Superior temporal gyrus (tissue), 1 donor: ENCODE measurements around the gene MYO1B.

ENCODE experiments used
- DNase-seq: peaks from one replicate; pipeline ENCODE4 v3.0.0-alpha.2; 2016; ENCODE audit errors: extremely low spot score

The MYO1B gene

DNA sequence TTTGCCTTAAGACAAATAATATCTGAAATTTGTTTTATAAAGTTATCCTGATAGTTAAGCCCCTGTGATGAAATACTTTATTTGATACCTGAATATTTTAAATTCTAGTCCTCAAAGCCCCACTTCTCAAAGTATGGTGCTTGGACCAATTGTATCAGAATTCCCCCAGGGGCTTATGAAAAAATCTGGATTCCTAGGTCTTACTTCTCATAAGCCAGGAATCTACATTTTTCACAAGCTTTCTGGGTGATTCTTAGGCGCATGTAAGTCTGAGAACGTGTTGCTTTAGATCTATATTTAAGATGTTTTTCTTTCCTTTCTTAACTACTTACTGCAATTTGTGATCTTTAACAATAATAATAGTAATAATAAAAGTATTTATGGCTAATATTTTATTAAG is 53.1 kb downstream of the MYO1B start:
- no peak for DNase-seq

DNA sequence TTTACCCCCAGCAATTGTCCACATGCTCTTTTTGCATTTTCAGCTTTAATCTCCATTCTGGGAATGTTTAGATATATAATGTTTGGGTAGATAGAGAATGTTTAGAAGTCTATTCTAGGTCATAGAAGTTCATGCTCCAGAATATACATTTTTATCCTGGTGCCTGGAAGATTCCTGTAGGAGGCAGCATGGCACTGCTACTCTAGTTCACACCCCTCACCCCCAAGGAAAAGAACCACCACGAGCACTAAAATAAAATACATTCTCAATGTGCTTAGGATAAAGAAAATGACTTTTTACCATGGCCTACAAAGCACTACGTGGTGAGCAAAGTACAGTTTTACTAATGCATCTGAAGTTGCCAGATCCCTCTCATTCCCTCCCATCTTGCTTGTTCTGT is 53.8 kb downstream of the MYO1B start:
- DNase-seq: no peak

DNA sequence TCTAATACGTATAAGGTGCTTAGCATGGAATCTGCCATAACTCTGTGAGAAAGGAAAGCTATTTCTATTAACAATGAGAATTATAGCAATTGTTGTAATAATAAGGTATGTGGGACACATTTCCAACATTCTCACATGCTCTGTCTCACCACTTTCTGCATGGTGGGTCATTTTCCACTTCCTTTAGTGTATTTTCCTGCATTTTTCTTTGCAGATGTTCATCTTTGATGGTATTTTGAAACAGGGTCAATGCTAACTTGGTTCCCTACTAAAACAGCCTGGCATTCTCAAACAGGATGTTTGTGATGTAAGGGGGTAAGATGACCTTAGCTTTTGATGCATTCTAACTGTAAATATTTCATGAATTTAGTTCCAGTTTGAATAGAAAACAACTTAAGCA is 54.7 kb downstream of the MYO1B start:
- no peak for DNase-seq

DNA sequence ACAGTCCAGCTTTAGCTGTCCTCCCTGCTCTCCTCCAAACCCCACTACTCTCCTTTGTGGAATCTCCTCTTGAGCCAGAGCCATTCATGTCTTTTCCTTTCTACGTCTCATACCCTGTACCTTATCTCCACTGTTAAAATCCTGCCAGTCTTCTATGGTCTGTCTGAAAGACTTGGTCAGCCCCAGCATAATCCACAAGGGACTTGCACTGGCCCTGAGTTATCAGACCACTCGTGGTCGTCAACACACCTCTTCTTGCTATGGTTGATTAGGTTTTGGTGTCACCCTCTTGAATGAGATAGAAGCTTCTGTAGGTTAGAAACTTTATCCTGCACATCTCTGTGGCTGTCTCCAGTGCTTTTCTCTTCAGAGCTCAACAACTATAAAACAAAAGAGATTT is 56.8 kb downstream of the MYO1B start:
- DNase-seq: no peak

DNA sequence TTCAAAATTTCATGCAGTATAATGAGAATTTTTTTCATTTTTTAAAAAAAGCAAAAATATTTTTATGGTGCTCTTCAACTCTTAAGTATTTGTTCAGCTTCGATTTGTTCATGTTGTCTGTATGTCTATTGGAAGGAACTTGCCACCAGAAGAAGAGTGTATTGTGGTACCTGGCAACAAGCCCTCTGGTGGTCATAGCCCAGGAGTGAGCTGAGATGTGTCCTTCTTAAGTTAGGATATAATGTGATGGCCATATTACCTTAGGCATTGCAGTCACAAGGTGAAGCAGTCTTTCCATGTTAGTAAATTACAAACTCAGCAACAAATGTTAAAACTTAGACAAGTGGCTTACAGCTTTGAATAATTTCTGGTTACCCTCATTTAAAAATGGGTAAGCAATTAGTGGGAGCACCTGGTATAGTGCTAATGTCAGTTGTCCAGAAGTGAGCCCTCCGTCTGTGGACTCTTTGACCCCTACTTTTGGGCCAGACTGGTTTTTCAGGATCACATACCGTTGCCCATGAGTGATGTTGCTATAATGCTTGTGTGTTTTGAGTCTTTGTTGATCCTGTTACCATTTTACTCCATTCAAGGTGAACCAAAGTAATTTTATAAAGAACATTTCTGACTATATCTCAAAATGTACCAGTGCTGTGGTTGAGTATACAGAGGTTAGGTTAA is 57.4 kb downstream of the MYO1B start:
- no peak for DNase-seq

DNA sequence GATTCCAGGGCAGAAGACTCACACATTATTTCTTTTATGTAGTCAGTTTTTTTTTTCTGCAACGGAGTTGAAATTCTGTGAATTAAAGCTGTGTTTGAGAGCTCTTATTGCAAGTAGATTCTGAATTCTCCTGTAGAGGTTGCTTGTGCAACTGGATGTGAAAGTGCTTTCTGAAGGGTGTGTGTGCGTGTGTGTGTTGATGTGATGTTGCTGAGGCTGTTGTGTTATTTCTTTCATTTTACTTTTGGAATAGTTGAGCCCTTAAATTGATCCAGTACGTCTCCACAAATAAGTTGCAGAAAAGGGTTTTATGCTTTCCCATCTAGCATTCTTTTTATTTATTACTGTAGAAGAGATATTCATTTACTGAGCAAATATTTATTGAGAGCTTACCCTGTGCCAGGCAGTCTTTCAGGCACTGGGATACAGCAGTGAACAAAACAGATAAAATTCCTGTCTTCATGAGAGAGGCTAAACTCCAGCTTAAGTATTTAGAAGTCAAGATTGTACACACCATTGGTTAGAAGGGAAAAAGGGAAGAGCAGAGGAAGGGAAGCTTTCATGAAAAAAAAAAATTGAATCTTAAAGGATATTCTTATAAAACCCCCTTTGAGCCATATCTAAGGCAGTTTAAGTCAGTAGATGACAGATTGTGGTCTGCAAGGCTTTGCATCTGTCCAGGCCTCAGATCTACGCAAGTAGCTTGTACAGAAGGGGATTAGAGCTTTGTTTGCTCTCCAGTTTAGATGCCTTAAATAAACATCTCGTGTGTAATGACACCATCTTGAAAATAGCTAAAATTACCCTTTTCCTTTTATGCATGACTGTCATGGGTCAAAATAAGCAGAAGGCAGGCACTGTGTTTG is 58.2 kb downstream of the MYO1B start:
- no peak for DNase-seq

DNA sequence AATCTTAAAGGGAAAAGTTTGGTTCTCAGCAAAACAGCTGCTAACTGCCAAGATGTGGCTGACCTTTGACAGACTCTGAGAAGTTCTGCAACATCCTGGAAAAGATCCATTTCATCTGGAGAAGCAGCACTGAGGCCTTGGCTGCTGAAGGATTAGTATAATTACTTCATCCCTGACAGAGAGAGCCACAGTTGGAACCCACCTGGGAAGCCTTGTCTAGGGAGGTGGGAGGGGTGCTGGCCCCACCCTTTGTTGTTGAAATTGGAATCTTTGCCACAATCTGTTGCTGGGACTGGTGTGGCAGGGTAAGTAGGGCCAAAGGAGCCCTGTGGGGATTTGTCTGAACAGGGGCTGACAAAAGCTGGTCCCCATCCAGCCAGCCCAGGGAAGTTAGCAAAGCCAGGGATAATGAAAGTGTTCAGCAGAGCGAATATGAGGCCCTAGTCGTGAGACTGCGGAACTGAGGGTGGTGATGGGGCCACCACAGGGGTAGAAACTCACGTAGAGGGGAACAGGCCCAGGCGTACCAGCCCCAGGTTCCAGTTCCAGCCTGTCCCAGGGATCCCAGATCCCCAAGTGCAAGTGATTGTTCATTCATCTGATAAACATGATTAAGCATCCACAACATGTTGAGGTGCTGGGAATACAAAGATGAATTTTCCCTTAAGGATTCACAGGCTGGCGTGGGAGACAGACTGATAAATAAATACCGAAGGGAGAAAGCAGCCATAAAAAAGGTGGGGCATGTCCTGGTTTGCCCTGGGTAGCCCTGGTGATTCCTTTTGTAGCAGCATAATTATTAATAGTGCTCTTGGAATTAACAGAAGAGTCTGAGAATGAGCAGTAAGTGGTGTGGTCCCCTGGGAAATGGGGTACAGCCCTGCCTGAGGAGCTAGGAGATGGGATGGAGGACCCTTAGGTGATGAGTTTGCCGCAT is 60.0 kb downstream of the MYO1B start:
- no peak for DNase-seq

DNA sequence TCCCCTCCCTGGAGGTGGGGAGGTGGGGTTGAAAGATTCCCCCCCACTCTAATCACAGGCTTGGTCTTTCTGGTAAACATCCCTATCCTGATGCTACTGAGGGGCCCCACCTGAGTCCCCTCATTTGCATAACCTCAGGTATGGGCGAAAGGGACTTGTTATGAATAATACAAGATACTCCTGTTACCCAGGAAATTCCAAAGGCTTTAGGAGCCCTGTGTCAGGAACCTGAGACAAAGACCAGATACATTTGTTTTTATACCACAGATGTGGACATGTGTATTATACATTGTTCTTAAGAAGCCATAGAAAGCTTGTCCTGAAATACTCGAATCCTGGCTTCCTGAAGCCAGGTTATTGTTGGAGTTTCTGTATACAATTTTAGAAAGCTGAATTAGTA is 62.8 kb downstream of the MYO1B start:
- DNase-seq: no peak

DNA sequence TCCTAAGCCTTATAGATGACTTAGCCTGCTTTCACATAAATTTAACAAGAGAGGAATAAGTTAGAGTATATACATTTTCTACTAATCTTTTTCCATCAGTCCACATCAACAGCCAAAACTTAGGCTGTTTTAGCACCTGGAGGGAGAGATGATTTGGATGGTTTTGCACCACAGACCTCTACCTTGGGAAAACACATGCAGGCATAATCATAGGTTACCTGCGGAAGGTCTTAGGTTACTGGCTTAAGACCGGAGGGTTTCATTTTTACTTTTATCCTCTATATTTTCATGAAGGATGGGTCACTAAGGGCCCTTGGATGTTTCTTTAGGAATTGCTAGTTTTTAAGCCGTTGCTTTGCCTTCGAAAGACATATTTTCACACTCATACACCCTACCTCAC is 66.0 kb downstream of the MYO1B start:
- DNase-seq: no peak

DNA sequence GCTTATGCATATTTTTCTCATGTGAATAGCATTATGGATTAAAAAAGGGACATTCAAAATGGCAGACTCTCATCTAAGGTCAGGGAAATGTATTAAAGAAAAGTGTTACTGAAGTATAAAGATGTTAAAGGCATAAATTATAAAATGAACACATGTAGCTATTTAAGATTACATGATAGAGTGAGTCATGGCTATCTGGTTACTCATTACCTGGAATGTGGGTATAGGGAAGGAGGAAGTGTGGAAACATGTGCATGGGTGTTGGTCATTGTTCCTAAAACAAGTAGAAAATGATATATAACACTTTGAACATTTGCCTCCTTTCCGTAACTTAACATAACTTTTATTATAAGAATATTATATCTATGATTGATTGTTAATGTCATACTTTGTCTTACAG is 66.4 kb downstream of the MYO1B start:
- DNase-seq: no peak

DNA sequence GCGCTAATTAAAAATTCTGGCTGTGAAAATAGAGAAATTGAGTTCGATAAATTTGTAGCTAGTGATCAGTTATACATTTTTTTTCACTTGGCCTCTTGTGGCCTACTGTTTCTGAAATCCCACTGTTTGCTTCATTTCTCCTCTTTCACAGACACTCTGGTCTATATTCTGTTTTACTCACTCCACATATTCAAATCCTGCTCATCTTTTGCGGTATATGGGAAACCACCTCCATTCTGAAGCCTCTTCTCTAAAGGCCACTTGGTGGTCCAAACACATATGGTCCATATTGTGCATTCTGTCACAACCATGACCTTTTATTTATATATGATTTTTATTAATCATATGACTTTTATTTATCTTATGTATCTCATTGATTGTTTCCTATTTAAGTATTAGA is 67.0 kb downstream of the MYO1B start:
- no peak for DNase-seq

DNA sequence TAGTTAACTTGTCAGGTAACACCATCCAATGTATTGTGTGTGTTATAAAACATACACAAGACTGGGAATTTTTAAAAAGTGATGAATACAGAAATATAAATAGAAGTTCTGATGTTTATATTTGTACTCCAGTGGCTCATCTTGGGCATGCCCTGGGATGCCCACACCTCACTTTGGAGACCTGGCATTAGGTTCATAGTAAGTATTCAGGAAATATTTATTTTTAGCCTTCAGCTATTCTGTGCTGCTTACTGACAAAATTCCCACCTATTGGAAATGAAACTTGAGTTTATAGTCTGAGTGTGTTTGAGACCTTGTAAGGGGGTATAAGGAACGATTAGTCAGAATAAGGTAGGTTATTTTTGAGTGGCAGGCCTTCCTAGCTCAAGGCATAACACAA is 67.5 kb downstream of the MYO1B start:
- DNase-seq: no peak

DNA sequence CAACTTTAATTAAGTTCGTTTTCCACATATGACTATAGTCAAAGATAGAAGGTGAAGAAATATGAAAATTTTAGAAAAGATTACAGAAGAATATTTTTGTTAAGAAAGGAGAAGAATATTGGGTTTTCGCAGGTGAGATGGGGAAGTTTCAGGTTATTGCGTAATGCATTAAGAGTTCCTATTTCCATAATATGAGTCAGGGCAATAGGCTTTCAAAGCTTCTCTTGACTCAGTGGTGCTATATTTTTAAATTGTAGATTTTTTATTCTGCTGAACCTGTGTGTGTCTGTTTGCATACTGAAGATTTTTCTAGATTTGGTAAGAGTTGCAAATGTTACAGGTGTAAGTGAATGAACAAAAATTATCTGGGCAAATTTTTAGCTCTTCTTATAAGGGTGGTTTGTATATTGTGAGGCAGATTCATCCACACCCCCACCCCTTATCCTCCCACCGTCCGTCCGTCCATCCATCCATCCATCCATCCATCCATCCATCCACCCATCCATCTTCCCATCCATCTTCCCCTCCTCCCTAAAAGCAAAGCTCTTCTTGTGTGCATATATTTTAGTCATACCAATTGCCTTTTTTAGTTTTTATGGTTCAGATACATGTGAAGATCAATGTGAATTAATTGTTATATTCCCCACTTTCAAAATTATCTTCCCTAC is 69.6 kb downstream of the MYO1B start:
- DNase-seq: no peak

DNA sequence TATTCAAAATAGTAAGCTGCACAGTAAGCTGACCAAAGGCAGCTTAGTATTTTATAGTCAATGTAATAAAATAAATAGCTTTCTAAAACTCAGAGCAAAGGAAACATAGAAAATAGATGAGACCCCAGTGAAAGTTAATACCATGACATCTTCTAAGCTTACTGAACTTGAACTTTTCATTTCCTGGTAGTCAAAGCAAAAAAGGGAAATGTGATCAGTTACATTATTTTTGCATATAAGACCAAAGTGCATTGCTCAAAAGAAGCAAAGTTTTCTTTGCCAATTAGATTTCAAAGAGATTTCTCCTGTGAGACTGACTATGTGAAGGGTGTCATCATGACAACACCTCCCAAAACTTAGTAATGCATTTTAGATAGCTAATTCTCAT is 70.2 kb downstream of the MYO1B start:
- no peak for DNase-seq

DNA sequence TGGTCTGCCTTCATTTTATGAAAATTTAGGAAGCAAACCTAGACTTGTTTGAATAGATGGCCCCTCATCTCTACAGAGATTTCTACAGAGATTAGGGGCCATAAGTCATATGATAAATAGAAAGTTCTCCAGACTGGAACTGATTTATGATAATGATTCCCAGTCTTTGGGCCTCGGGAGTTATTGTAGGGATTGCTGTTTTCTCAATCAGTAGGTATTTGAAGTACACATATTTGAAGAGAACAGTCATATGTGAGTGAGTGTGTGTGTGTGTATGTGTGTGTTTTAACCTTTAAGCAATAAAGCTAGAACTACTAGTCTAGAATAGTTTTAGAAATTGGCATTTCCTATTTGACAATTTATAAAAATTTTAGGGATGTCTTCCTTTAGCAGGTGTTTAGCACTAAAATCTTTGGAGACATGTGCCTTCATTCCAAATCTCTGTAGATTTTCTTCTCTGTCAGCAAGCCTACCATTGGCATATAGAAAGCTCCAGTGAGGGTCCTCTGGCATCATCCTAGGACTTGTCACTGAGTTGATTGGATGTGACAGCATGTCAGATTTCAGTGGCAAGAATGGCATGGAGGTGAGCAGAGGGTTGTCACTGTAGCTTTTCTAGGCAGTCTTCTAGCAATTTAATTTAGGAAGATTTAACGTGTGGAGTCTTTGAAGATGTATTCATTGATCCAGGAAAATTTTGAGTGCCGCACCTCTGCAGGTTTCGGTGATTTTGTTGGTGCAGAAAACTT is 71.2 kb downstream of the MYO1B start:
- DNase-seq: no peak

DNA sequence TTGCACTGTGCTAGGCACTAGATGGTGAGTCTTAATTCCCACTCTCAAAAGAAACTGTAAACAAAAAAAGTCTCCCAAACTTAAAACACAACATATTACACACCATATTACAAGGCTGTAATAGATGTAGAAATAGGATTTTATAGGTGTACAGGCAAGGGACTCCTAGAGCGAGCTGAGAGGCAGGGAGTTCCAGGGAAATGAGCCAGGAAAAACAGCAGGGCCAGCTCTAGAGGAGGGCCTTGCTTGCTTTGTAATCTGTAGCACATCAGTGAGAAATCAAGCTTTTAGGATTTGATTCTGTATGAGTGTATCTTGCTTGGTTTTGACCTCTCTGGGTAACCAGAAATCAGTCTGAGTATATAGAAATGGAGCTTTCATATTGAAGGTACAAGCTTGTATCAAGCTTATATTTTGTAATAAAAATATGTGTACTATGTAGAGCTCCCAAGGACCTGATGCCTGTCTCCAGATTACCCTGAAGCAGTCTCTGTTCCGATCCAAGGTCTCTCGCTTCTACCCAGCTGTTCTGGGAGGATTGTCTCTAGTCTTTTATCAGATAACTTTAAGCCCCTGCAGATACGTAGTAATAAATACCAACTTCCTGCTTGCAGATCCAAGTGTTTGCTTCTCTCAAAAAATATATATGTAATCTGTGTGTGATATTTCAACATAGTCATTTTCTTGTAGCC is 73.0 kb downstream of the MYO1B start:
- DNase-seq: no peak

DNA sequence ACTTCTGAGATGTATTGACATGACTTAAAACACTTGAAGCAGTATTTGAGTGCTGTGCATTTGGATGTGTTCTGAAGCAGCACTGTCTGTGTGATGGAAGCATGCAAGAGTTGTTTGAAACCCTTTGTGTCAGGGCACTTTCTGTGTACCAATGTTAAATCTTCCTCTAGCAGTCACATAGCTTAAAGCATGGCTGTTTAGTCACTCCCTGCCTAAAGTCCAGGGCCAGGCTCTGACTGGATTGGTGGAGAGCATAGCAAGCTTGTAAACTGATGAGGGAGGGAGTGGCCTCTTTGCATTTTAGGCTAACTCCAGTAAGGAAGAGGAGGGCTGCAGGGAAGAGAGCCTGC is 73.5 kb downstream of the MYO1B start:
- peak; percentile 22 for DNase-seq

DNA sequence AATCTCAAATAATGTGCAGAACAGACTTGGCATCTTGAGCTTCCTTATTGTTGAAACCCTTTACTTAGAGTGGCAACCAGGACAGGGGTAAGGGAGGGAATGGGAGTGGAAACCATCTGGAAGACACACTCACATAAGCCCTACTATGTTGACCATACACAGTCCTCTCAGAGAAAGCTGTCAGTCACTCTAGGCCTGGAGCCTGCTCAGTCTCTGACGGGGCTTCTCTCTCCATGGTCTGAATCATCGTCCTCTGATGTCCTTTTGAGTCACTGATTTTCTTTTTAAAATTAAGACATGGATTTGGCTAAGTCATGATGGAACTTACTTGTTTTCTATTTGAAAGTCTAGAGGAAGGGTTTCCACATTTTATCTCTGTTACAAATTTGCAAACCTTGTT is 74.0 kb downstream of the MYO1B start:
- no peak for DNase-seq

DNA sequence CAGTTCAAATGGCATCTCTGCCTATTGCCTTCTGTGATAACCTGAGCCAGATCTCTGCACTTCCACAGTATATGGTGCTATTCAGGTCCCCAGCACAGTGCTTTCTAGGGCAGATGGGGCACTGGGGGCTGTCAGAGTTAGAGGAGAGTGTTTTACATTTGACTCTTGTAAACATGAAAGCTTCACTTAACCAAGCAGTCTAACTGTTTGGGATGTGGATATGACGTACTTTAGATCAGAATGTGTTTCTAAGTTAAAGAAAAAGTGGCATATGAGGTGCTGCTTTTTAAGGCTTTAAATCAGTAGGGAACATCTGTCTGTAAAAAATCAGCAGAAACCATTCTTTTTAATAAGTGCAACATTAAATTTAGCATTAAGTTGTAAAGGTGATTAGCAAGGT is 75.7 kb downstream of the MYO1B start:
- DNase-seq: no peak

DNA sequence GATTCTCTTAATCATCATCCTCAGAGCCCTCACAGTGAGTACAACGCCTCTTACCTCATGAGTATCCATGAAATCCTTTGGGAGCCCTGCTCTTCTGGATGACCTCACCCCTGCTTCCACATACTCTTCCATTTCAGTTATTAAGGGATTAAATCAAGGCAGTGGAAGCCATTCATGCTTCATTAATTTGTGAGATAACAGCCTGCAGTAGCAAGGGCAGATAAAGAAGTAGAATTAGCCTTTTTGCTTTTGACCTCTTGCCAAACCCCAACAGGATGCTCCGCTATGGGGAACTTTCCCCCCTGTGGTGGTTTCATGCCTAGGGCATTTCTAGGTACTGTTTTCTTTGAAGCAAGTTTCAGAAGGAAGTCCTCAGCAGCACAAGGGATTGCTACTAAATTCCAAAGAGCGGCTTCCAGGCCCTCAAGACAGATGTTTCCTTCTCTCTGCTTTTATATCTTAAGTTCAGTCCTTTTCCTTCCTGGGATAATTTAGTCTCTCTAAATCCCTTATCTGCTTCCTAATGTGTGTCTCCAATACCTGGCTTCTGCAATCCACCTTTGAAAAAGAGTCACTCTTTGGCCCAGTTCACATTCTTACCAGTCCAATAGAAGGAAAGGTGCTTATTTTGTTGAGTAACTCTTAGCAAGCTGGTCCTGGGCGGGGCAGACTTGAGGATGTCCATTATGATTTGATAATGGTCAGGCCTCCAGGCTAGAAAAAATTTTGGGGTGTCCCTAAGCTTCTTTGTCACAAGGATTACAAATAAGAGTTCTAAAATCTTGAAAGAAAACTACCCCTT is 76.9 kb downstream of the MYO1B start:
- no peak for DNase-seq
